ENCODE results near the gene TULP4. TPM values are rescaled to one million over a fixed set of nuclear protein-coding genes. Genes with fewer than 3 reads are reported as not detected.
"Not testable (repeated sequence)": the region's sequence is repeated elsewhere in the genome, so short reads cannot be mapped to it uniquely, and the experiment has no call there.

Gene TULP4
- total RNA-seq, 1 donor from 2014 or later = 100 TPM

- TF ChIP-seq, protein P1, sequence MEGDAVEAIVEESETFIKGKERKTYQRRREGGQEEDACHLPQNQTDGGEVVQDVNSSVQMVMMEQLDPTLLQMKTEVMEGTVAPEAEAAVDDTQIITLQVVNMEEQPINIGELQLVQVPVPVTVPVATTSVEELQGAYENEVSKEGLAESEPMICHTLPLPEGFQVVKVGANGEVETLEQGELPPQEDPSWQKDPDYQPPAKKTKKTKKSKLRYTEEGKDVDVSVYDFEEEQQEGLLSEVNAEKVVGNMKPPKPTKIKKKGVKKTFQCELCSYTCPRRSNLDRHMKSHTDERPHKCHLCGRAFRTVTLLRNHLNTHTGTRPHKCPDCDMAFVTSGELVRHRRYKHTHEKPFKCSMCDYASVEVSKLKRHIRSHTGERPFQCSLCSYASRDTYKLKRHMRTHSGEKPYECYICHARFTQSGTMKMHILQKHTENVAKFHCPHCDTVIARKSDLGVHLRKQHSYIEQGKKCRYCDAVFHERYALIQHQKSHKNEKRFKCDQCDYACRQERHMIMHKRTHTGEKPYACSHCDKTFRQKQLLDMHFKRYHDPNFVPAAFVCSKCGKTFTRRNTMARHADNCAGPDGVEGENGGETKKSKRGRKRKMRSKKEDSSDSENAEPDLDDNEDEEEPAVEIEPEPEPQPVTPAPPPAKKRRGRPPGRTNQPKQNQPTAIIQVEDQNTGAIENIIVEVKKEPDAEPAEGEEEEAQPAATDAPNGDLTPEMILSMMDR (IDR thresholded peaks at IDR 0.05) = no peak
- H3K27me3 Mint-ChIP-seq (ENCODE audit: unreplicated experiment) = no peaks in the 10 kb centered on the region
- H3K4me1 Mint-ChIP-seq (ENCODE audit: unreplicated experiment) = no peaks in the 10 kb centered on the region
Observed at GRCh38 chr6:158467923-158468322, 155.7 kb downstream of the TULP4 start.

DNA sequence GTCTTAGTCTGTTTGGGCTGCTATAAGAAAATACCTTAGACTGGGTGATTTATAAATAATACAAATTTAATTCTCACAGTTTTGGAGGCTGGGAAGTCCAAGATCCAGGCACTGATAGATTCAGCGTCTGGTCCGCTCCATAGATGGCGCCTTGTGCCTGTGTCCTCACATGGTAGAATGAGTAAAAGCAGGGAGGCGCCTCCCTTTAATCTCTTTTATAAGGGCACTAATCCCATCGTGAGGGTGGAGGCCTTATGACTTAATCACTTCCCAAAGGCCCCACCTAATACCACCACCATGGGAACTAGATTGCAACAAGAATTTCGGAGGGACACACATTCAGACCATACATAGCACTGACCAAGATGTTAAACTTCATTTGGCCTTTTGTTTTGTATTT, 156.4 kb downstream of the TULP4 start:
- TF ChIP-seq, protein P1 (IDR thresholded peaks at IDR 0.05) = no peak
- H3K9me3 Mint-ChIP-seq (ENCODE audit: unreplicated experiment) = peaks cover 8% of the 10 kb centered on the region
- DNase-seq (ENCODE audit: extremely low spot score, unreplicated experiment) = no peak
- no peaks in the 10 kb centered on the region for H3K27me3 Mint-ChIP-seq (ENCODE audit: unreplicated experiment)
- H3K27ac Mint-ChIP-seq (ENCODE audit: unreplicated experiment) = no peak overlapping the region
- no peak overlapping the region for H3K4me3 Mint-ChIP-seq (ENCODE audit: unreplicated experiment)
- no peaks in the 10 kb centered on the region for H3K4me1 Mint-ChIP-seq (ENCODE audit: unreplicated experiment)
- H3K36me3 Mint-ChIP-seq (ENCODE audit: unreplicated experiment) = peaks cover 45% of the 10 kb centered on the region

More at GRCh38 chr6:158467923-158468322, 155.7 kb downstream of the TULP4 start:
- H3K27ac Mint-ChIP-seq (ENCODE audit: unreplicated experiment) = no peak overlapping the region
- DNase-seq (ENCODE audit: extremely low spot score, unreplicated experiment) = no peak
- H3K4me3 Mint-ChIP-seq (ENCODE audit: unreplicated experiment) = no peak overlapping the region
- H3K36me3 Mint-ChIP-seq (ENCODE audit: unreplicated experiment) = peaks cover 49% of the 10 kb centered on the region
- H3K9me3 Mint-ChIP-seq (ENCODE audit: unreplicated experiment) = peaks cover 8% of the 10 kb centered on the region

DNA sequence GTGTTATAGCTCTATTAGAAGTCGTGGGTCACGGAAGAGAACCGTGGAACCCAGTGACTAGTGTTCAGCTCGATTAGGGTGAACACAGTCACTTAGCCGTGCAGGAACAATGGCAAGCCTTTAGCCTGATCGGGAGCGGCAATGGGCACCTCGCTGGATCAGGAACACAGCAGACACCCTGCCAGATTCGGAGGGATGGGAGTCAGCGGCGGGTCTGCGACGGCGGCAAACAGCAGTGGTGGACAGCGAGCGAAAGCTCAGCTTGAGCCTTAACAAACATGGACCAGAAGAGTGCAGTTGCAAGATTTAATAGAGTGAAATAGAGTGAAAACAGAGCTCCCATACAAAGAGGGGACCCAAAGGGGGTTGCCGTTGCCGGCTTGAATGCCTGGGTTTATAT, 157.8 kb downstream of the TULP4 start:
- H3K27me3 Mint-ChIP-seq (ENCODE audit: unreplicated experiment); H3K4me1 Mint-ChIP-seq (ENCODE audit: unreplicated experiment); H3K4me3 Mint-ChIP-seq (ENCODE audit: unreplicated experiment); DNase-seq (ENCODE audit: extremely low spot score, unreplicated experiment); H3K9me3 Mint-ChIP-seq (ENCODE audit: unreplicated experiment); H3K27ac Mint-ChIP-seq (ENCODE audit: unreplicated experiment): not testable (repeated sequence)
- peaks cover 35% of the 10 kb centered on the region for H3K36me3 Mint-ChIP-seq (ENCODE audit: unreplicated experiment)

GRCh38 chr6:158471339-158471738, 159.1 kb downstream of the TULP4 start:
- Mint-ChIP-seq H3K9me3 (ENCODE audit: unreplicated experiment) (no peaks in the 10 kb centered on the region), H3K27ac (ENCODE audit: unreplicated experiment) (no peak overlapping the region), H3K4me1 (ENCODE audit: unreplicated experiment) (peaks cover 21% of the 10 kb centered on the region), H3K36me3 (ENCODE audit: unreplicated experiment) (peaks cover 23% of the 10 kb centered on the region), H3K4me3 (ENCODE audit: unreplicated experiment) (no peak overlapping the region), H3K27me3 (ENCODE audit: unreplicated experiment) (no peaks in the 10 kb centered on the region)
- TF ChIP-seq, protein P1 (IDR thresholded peaks at IDR 0.05) = no peak
- DNase-seq (ENCODE audit: extremely low spot score, unreplicated experiment) = no peak

DNA sequence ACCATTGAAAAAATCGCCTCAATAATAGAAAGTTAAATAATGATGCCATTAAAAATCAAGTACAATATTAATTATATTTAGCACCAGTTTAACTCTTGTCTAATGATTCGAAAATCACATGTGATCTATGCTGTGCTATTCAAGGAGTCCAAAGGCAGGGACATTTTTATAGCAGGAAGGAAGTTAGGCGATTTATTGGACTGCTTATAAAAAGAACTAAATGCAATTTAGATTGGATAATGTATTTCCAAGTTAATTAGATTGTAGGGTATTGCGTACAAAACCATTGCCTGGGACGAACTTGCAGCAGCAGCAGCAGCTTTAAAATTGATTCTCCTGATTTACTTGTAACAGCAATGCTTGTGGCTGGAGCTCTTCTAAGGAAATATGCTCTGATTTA, 160.2 kb downstream of the TULP4 start:
- Mint-ChIP-seq H3K4me1 (ENCODE audit: unreplicated experiment) (peaks cover 26% of the 10 kb centered on the region), H3K4me3 (ENCODE audit: unreplicated experiment) (no peak overlapping the region)

More for the DNA sequence above, 160.2 kb downstream of the TULP4 start:
- H3K36me3 Mint-ChIP-seq (ENCODE audit: unreplicated experiment) = peaks cover 19% of the 10 kb centered on the region
- no peaks in the 10 kb centered on the region for H3K9me3 Mint-ChIP-seq (ENCODE audit: unreplicated experiment)
- no peak for DNase-seq (ENCODE audit: extremely low spot score, unreplicated experiment)
- H3K27me3 Mint-ChIP-seq (ENCODE audit: unreplicated experiment) = no peaks in the 10 kb centered on the region
- TF ChIP-seq, protein P1 (IDR thresholded peaks at IDR 0.05) = no peak
- no peak overlapping the region for H3K27ac Mint-ChIP-seq (ENCODE audit: unreplicated experiment)

Data from osteocyte (in vitro differentiated cells).